Nephron (organoid): Measurements from ENCODE around the gene C2CD4C.
"Not testable (repeated sequence)": the region's sequence is repeated elsewhere in the genome, so short reads cannot be mapped to it uniquely, and the experiment has no call there.

Experiments used
- H3K27ac Mint-ChIP-seq, 3 experiments: 2 replicates each; pipeline ENCODE4 v1.8.0; 2020; ENCODE audit warnings: mixed read lengths in 3 of 3, mild to moderate bottlenecking in 2 of 3, moderate library complexity in 1 of 3
- H3K27me3 Mint-ChIP-seq: 2 replicates; pipeline ENCODE4 v1.8.0; 2021; ENCODE audit warnings: low read depth, mild to moderate bottlenecking, moderate library complexity, mixed read lengths
- H3K36me3 Mint-ChIP-seq: 2 replicates; pipeline ENCODE4 v1.8.0; 2020; ENCODE audit warnings: low read depth, mixed read lengths
- H3K4me1 Mint-ChIP-seq: 2 replicates; pipeline ENCODE4 v1.8.0; 2020; ENCODE audit warnings: mixed read lengths
- H3K4me3 Mint-ChIP-seq, 3 experiments: 2 replicates each; pipeline ENCODE4 v1.8.0; 2020; ENCODE audit warnings: mild to moderate bottlenecking in 3 of 3, mixed read lengths in 3 of 3, moderate library complexity in 2 of 3
- H3K9me3 Mint-ChIP-seq: 2 replicates; pipeline ENCODE4 v1.8.0; 2020; ENCODE audit warnings: mixed read lengths
- CTCF ChIP-seq, 3 experiments: fragments of 200-600 bp; sonication (generic); IDR thresholded peaks; one replicate each; pipeline ENCODE4 v1.5.0; 2021; ENCODE audit warnings: antibody characterized with exemption in 3 of 3; ENCODE audit not compliant: unreplicated experiment in 3 of 3

Gene C2CD4C

DNA sequence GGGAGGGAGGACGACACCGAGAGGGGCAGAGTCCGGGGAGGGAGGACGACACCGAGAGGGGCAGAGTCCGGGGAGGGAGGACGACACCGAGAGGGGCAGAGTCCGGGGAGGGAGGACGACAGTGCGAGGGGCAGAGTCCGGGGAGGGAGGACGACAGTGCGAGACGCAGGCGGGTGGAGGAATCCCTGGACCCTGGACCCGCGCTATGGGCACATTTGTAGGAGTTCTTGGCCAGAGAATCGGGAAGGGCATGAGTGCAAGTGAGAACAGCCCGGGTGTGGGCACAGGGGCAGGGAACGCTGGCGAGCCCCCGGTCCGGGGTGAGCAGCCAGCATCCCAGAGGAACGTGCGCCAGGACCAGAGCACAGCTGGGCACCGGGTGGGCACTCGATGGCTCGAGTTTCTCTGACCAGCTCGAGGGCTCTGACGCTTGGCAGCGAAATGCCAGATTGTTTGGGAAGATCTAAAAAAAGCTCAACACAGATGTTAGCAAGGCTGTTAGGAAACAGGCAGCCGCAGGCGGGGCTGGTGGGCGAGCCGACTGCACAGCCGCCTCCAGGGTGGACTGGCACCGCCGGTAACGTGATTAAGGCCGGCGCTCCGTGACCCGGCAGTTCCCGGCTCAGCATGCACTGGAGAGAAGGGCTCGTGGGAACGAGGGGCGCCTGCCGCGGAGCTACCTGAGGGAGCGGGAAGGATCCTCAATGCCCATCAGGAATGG is 17.9 kb upstream of the C2CD4C start:
- Mint-ChIP-seq H3K27me3 (peaks cover 3% of the 10 kb centered on the region), H3K27ac (no peak overlapping the region), H3K4me3 (no peak overlapping the region), H3K4me1 (no peaks in the 10 kb centered on the region), H3K36me3 (peaks cover 50% of the 10 kb centered on the region), H3K9me3 (peaks cover 7% of the 10 kb centered on the region)
- no peak for TF ChIP-seq CTCF (IDR thresholded peaks at IDR 0.05; ENCODE audit: unreplicated experiment in 3 of 3)

DNA sequence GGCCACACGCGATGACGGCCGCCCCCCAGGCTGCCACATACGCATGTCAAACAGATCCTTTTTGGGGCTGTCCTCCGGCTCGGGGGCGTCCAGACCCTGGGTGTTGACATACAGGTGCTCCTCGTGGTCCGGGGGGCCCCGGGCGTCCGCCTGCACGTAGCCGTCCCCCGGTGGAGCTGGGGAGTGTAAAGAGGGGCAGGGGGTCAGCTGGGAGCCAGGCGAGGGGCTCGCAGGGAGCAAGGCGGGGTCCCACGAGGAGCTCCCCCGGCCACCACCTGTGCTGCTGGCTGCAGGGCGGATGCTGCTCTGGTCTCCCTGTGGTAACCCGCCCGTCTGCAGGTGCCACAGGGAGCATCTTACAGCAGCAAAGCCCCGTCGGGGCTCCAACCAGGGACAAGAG is 16.1 kb upstream of the C2CD4C start:
- no peak for TF ChIP-seq CTCF (IDR thresholded peaks at IDR 0.05; ENCODE audit: unreplicated experiment in 3 of 3)
- H3K9me3 Mint-ChIP-seq, result peaks cover 1% of the 10 kb centered on the region
- H3K36me3 Mint-ChIP-seq, result peaks cover 49% of the 10 kb centered on the region
- peaks cover 3% of the 10 kb centered on the region for H3K27me3 Mint-ChIP-seq
- H3K27ac Mint-ChIP-seq, result no peak overlapping the region
- no peaks in the 10 kb centered on the region for H3K4me1 Mint-ChIP-seq
- H3K4me3 Mint-ChIP-seq, result no peak overlapping the region

GRCh38 chr19:424546-424945 is 15.6 kb upstream of the C2CD4C start:
- Mint-ChIP-seq H3K4me3 (no peak overlapping the region), H3K9me3 (no peaks in the 10 kb centered on the region), H3K36me3 (peaks cover 44% of the 10 kb centered on the region), H3K27ac (no peak overlapping the region), H3K4me1 (no peaks in the 10 kb centered on the region), H3K27me3 (peaks cover 3% of the 10 kb centered on the region)
- no peak for TF ChIP-seq CTCF (IDR thresholded peaks at IDR 0.05; ENCODE audit: unreplicated experiment in 3 of 3)

DNA sequence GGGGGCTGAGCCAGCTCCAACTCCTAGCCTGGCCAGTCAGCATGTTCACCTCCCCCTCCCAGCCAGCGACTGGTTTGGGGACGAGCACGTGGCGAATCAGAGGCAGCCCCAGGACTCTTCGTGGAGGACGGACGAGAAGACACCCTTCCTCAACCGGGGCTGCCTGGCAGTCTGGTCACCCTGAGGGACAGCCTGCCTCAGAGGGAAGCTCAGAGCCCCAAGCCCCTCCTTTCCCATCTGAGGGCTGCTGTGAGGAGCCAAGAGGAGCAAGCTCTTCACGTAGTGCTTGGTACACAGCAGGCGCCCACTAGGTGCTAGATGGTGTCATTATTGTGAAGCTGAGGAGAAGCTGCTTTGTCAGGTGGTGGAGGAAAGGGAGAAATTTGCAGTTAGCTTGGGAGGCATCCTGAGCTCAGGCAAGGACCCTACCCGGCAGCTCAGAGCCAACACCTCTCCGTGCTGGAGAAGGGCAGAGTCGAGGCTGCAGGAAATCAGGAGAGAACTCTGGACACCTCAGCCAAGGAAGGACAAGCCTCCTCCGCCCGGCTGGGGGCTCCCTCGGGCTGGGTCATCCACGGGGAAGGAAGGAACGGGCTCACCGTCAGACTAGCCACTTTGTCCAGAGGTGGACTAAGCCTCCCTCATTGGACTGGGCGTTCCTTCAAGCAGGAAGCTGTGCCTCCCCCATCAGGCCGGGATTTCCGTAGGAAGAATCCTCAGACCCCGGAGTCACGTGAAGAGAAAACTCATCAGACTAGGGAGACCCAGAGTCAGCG is 14.9 kb upstream of the C2CD4C start:
- peaks cover 37% of the 10 kb centered on the region for H3K36me3 Mint-ChIP-seq
- no peaks in the 10 kb centered on the region for H3K9me3 Mint-ChIP-seq
- H3K27ac Mint-ChIP-seq, result no peak overlapping the region
- no peak for TF ChIP-seq CTCF (IDR thresholded peaks at IDR 0.05; ENCODE audit: unreplicated experiment in 3 of 3)
- no peaks in the 10 kb centered on the region for H3K4me1 Mint-ChIP-seq
- H3K27me3 Mint-ChIP-seq, result peaks cover 3% of the 10 kb centered on the region
- H3K4me3 Mint-ChIP-seq, result no peak overlapping the region

GRCh38 chr19:422917-423226 is 13.9 kb upstream of the C2CD4C start:
- H3K27me3 Mint-ChIP-seq, H3K9me3 Mint-ChIP-seq, H3K27ac Mint-ChIP-seq, H3K4me1 Mint-ChIP-seq, H3K4me3 Mint-ChIP-seq: not testable (repeated sequence)
- H3K36me3 Mint-ChIP-seq, result peaks cover 27% of the 10 kb centered on the region

DNA sequence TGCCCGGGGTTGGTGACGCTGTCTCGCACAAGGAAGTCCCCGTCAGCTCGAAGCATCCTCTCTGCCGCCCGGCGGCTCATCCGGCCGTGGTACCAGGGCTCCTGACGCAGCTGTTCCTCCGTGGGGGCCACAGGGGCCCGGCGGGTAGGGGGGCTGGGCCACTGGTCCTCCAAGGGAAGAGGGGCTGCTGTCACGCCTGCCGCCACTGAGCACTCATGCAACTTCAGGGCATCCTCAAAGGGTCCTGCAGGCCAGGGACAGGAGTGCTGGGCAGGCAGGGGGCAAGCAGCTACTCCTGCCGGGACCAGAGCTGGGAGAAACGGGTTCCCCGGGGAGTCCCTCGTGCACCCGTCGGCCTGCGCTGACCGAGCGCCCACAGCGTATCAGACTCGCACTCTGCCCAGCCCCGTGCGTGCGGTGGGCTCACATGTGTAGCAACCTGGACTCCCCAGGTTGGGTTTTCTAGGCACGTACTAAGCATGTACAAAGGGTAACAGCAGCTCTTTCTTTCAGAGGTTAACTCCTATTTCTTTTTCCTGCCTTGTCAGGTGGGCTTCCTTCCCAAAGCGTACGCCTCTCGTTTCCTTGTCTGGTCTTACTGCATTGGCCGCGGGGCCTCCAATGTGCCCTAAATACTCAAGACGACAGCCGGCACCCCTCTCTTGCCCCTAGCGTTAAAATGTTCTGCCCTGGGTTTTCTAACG is 13.4 kb upstream of the C2CD4C start:
- TF ChIP-seq CTCF (IDR thresholded peaks at IDR 0.05; ENCODE audit: unreplicated experiment in 3 of 3), result no peak
- Mint-ChIP-seq H3K4me1 (peaks cover 5% of the 10 kb centered on the region), H3K36me3 (peaks cover 25% of the 10 kb centered on the region), H3K27ac (no peak overlapping the region), H3K4me3 (no peak overlapping the region), H3K27me3 (peaks cover 3% of the 10 kb centered on the region), H3K9me3 (no peaks in the 10 kb centered on the region)
